Mesenchymal stem cell (in vitro differentiated cells and primary cell): ENCODE measurements around the gene TMEM167B.

Experiments used
- DNase-seq: peaks from one replicate; pipeline ENCODE4 v3.0.0-alpha.2; 2013
- H2AFZ ChIP-seq: one replicate; pipeline ENCODE4 v1.6.1; 2013; ENCODE audit warnings: low read depth, mild to moderate bottlenecking, control low read depth, inconsistent platforms, low read length, moderate library complexity
- H2AK5ac ChIP-seq: 2 replicates; pipeline ENCODE4 v1.6.1; 2013; ENCODE audit warnings: low read length, moderate library complexity, mild to moderate bottlenecking, inconsistent platforms; ENCODE audit not compliant: severe bottlenecking
- H2BK120ac ChIP-seq: one replicate; pipeline ENCODE4 v1.6.1; 2013; ENCODE audit warnings: low read depth, mild to moderate bottlenecking, inconsistent platforms, low read length, moderate library complexity
- H2BK12ac ChIP-seq, 2 experiments: one replicate each; pipeline ENCODE4 v1.6.1; 2013; ENCODE audit warnings: inconsistent platforms in 2 of 2, low read length in 2 of 2, mild to moderate bottlenecking in 2 of 2, moderate library complexity in 2 of 2, control low read depth in 1 of 2
- H2BK15ac ChIP-seq: one replicate; pipeline ENCODE4 v1.6.1; 2013; ENCODE audit warnings: mild to moderate bottlenecking, low read depth, inconsistent platforms; ENCODE audit not compliant: poor library complexity, severe bottlenecking
- H2BK5ac ChIP-seq: 2 replicates; pipeline ENCODE4 v1.6.1; 2013; ENCODE audit warnings: low read depth, mild to moderate bottlenecking, low read length, control low read depth, inconsistent platforms; ENCODE audit not compliant: poor library complexity, severe bottlenecking
- H3K14ac ChIP-seq, 2 experiments: one replicate each; pipeline ENCODE4 v1.6.1; 2013; ENCODE audit warnings: inconsistent platforms in 2 of 2, low read length in 2 of 2, control low read depth in 1 of 2, mild to moderate bottlenecking in 1 of 2, moderate library complexity in 1 of 2
- H3K18ac ChIP-seq, 2 experiments: one replicate each; pipeline ENCODE4 v1.6.1; 2013; ENCODE audit warnings: inconsistent platforms in 2 of 2, low read length in 2 of 2, control low read depth in 1 of 2, low read depth in 1 of 2, mild to moderate bottlenecking in 1 of 2
- H3K23ac ChIP-seq, 2 experiments: one replicate each; pipeline ENCODE4 v1.6.1; 2013; ENCODE audit warnings: inconsistent platforms in 2 of 2, low read length in 2 of 2, mild to moderate bottlenecking in 2 of 2, moderate library complexity in 2 of 2, control low read depth in 1 of 2
- H3K27ac ChIP-seq: 2 replicates; pipeline ENCODE4 v1.5.1; 2013; ENCODE audit warnings: mild to moderate bottlenecking, moderate library complexity, low read length, control low read depth, inconsistent platforms; ENCODE audit not compliant: poor library complexity, severe bottlenecking
- H3K27me3 ChIP-seq, 2 experiments: 2 replicates each; pipeline versions ENCODE4 v1.6.1 to v1.7.0; 2013; ENCODE audit warnings: low read length in 2 of 2, mild to moderate bottlenecking in 2 of 2, moderate library complexity in 2 of 2, control low read depth in 1 of 2, inconsistent platforms in 1 of 2; ENCODE audit not compliant: control insufficient read depth in 1 of 2, insufficient read depth in 1 of 2
- H3K36me3 ChIP-seq, 2 experiments: 2 replicates each; pipeline versions ENCODE4 v1.6.1 to v1.7.0; 2013; ENCODE audit warnings: low read length in 2 of 2, control low read depth in 1 of 2, inconsistent platforms in 1 of 2, low read depth in 1 of 2, mild to moderate bottlenecking in 1 of 2; ENCODE audit not compliant: insufficient read depth in 2 of 2, control insufficient read depth in 1 of 2
- H3K4ac ChIP-seq, 2 experiments: one replicate each; pipeline ENCODE4 v1.6.1; 2013; ENCODE audit warnings: inconsistent platforms in 2 of 2, low read length in 2 of 2, mild to moderate bottlenecking in 2 of 2, moderate library complexity in 2 of 2, control low read depth in 1 of 2, low read depth in 1 of 2
- H3K4me1 ChIP-seq: 2 replicates; pipeline ENCODE4 v1.6.1; 2013; ENCODE audit warnings: low read depth, low read length, control low read depth; ENCODE audit not compliant: control insufficient read depth, insufficient read depth
- H3K4me2 ChIP-seq: 2 replicates; pipeline ENCODE4 v1.6.1; 2013; ENCODE audit warnings: low read length, mild to moderate bottlenecking, inconsistent platforms; ENCODE audit not compliant: poor library complexity, severe bottlenecking
- H3K4me3 ChIP-seq, 2 experiments: 2 replicates each; pipeline versions ENCODE4 v1.5.1 to v1.7.0; 2013; ENCODE audit warnings: low read length in 2 of 2, mild to moderate bottlenecking in 2 of 2, control low read depth in 1 of 2, low read depth in 1 of 2; ENCODE audit not compliant: insufficient read depth in 1 of 2
- H3K79me1 ChIP-seq: replicated peaks from 2 replicates; pipeline ENCODE4 v1.6.1; 2013; ENCODE audit warnings: mild to moderate bottlenecking, control low read depth, low read length, inconsistent platforms; ENCODE audit not compliant: poor library complexity, severe bottlenecking
- H3K9ac ChIP-seq: 2 replicates; pipeline ENCODE4 v1.7.0; 2013; ENCODE audit warnings: mild to moderate bottlenecking, low read length, moderate library complexity
- H3K9me3 ChIP-seq: 2 replicates; pipeline ENCODE4 v1.7.0; 2013; ENCODE audit warnings: mild to moderate bottlenecking, low read length; ENCODE audit not compliant: control insufficient read depth
- H4K8ac ChIP-seq: one replicate; pipeline ENCODE4 v1.6.1; 2013; ENCODE audit warnings: inconsistent platforms, mild to moderate bottlenecking, low read length, moderate library complexity
- H4K91ac ChIP-seq: one replicate; pipeline ENCODE4 v1.6.1; 2013; ENCODE audit warnings: mild to moderate bottlenecking, low read length, inconsistent platforms
- WGBS: methylation state at CpG from one replicate; pipeline ENCODE4 v1.1.7; 2013; ENCODE audit warnings: mixed read lengths; 5-methylcytosine and 5-hydroxymethylcytosine counted together

Gene TMEM167B

DNA sequence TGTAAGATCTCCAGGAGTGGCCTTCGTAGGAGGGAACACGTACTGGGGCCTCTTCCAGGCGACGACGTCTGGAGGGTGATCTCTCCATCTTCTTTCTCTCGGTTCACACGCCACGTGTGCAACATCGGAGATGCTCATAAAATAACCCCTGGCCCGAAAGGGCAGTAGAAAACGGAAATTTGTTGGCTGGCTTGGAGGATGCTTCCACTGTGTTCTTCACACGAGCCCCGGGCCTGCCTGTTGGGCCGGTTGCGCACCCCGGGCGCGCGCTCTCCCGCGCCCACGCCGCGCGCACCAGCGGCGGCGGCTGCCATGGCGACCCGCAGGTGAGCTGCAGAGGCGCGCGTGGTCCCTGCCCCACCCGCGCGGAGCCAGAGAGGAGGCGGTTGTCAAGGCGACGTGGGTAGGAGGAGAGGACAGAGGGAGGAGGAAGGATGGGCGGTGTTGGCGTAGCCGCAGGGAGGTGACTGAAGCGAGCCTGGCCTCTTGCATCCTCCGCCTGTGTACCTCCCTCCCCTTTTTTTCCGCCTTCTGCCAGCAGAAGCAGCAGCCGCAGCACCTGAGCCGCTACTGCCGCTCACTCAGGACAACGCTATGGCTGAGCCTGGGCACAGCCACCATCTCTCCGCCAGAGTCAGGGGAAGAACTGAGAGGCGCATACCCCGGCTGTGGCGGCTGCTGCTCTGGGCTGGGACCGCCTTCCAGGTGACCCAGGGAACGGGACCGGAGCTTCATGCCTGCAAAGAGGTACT is 23.2 kb downstream of the TMEM167B start, which contains the start of gene ELAPOR1:
Gene ELAPOR1, plus strand, starts transcription at position 526 of the 752 bp plus-strand sequence. Its CDS starts 69 bp downstream, at position 595.
- no peak within 1 kb of the TSS for H3K4ac ChIP-seq
- no peak within 1 kb of the TSS for H2BK5ac ChIP-seq
- H3K23ac ChIP-seq, result peak within 1 kb of the TSS in 1 of 2 experiments; percentile 35
- 4% methylated on average over 49 of the region's 56 CpGs for WGBS
- no peak within 1 kb of the TSS for H2BK120ac ChIP-seq
- peak; percentile 29 for DNase-seq
- no peaks in the 10 kb centered on the region for H3K36me3 ChIP-seq
- no peak within 1 kb of the TSS for H2AK5ac ChIP-seq
- peaks cover 19% of the 10 kb centered on the region for H3K4me1 ChIP-seq
- H4K91ac ChIP-seq, result no peak within 1 kb of the TSS
- H3K79me1 ChIP-seq, result no peaks in the 10 kb centered on the region
- H3K4me2 ChIP-seq, result peak within 1 kb of the TSS; percentile 82
- H3K27ac ChIP-seq, result no peak within 1 kb of the TSS
- H3K18ac ChIP-seq, result peak within 1 kb of the TSS in 1 of 2 experiments; percentile 28
- no peaks in the 10 kb centered on the region for H3K9me3 ChIP-seq
- peak within 1 kb of the TSS in 1 of 2 experiments; percentile 73 for H2BK12ac ChIP-seq
- H3K27me3 ChIP-seq, result peaks cover 16 to 63% of the 10 kb centered on the region in 2 experiments
- peak within 1 kb of the TSS; percentile 29 for H2AFZ ChIP-seq
- peak within 1 kb of the TSS; percentile 49 to 70 for H3K4me3 ChIP-seq
- peak within 1 kb of the TSS; percentile 44 for H3K9ac ChIP-seq
- no peak within 1 kb of the TSS for H3K14ac ChIP-seq
- H4K8ac ChIP-seq, result no peak within 1 kb of the TSS
- no peak within 1 kb of the TSS for H2BK15ac ChIP-seq

DNA sequence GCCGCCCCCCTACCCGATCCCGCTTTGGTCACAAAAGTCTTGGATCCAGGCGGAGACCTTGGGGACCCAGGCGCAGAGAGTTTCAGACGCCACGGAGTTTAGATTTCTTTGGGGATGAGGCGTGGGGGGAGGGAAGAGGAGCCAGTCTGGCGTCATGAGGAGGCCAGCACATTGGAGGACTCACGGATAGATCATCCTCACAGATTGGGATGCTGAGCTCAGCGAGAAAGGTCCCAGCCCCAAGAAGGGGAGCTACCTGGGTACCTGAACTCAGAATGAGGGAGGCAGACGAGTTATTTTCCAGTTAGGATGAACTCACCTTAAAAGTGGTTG is 23.7 kb downstream of the TMEM167B start:
- H3K23ac ChIP-seq, result peak overlapping the region in 1 of 2 experiments; percentile 35
- H3K4me2 ChIP-seq, result peak overlapping the region; percentile 82
- H3K9me3 ChIP-seq, result no peaks in the 10 kb centered on the region
- no peak overlapping the region for H4K91ac ChIP-seq
- DNase-seq, result no peak
- no peaks in the 10 kb centered on the region for H3K79me1 ChIP-seq
- peaks cover 19% of the 10 kb centered on the region for H3K4me1 ChIP-seq
- H3K14ac ChIP-seq, result no peak overlapping the region
- H3K36me3 ChIP-seq, result no peaks in the 10 kb centered on the region
- 10% methylated on average over 12 of the region's 12 CpGs for WGBS
- peak overlapping the region; percentile 29 for H2AFZ ChIP-seq
- no peak overlapping the region for H2BK15ac ChIP-seq
- H3K27ac ChIP-seq, result no peak overlapping the region
- H3K9ac ChIP-seq, result peak overlapping the region; percentile 44
- H2BK12ac ChIP-seq, result no peak overlapping the region
- H3K18ac ChIP-seq, result no peak overlapping the region
- no peak overlapping the region for H3K4ac ChIP-seq
- no peak overlapping the region for H4K8ac ChIP-seq
- no peak overlapping the region for H2BK120ac ChIP-seq
- H3K27me3 ChIP-seq, result peaks cover 16 to 63% of the 10 kb centered on the region in 2 experiments
- H3K4me3 ChIP-seq, result peak overlapping the region; percentile 49 to 70
- H2BK5ac ChIP-seq, result no peak overlapping the region
- H2AK5ac ChIP-seq, result no peak overlapping the region

DNA sequence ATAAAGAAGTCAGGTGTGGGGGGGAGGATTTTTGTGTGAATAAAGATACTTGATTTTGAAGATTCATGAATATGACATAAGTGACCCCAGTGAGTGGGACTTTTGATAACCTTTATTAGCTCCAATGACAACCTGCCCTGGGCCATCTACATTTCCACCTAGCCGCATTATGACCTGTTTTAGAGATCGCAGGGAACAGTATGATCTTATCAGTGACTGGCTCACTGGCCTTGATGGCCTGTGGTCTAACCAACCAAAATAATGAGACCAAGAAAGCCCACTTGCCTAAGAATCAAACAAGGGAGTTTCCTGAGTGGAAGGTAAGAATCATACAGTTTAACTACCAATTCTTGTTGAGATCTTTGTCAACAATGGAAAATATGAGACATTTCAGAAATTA is 25.1 kb downstream of the TMEM167B start:
- no peak overlapping the region for H3K4me2 ChIP-seq
- no peak overlapping the region for H3K14ac ChIP-seq
- H3K79me1 ChIP-seq, result no peaks in the 10 kb centered on the region
- no peak overlapping the region for H3K9ac ChIP-seq
- no peak overlapping the region for H2AFZ ChIP-seq
- H3K36me3 ChIP-seq, result no peaks in the 10 kb centered on the region
- H2AK5ac ChIP-seq, result no peak overlapping the region
- H2BK12ac ChIP-seq, result no peak overlapping the region
- peaks cover 19% of the 10 kb centered on the region for H3K4me1 ChIP-seq
- no peak overlapping the region for H3K27ac ChIP-seq
- H4K91ac ChIP-seq, result no peak overlapping the region
- no peak overlapping the region for H2BK5ac ChIP-seq
- whole genome bisulfite sequencing, result 95% methylated on average over 2 of the region's 2 CpGs
- H3K4me3 ChIP-seq, result no peak overlapping the region
- H3K18ac ChIP-seq, result no peak overlapping the region
- no peak for DNase-seq
- no peak overlapping the region for H3K23ac ChIP-seq
- no peaks in the 10 kb centered on the region for H3K9me3 ChIP-seq
- H2BK120ac ChIP-seq, result no peak overlapping the region
- H2BK15ac ChIP-seq, result no peak overlapping the region
- no peak overlapping the region for H3K4ac ChIP-seq
- H3K27me3 ChIP-seq, result peaks cover 16 to 53% of the 10 kb centered on the region in 2 experiments
- H4K8ac ChIP-seq, result no peak overlapping the region

DNA sequence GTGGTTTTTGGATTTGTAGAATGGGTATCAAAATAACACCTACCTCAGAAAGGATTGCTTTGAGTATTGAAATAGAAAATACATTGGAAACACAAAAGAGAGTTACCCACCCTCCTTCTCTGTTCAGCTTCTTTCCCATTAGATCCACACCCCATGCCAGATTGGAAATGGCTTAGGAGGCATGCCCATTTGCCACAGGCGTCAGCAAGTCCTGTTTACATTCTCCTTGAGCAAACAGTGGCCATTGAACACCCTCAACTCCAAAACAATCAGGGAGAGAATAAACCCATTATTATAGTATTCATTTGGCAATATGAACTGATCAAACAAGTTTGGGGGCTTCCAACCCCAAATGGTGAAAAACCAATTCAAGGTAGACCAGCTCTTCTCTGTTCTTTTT is 25.7 kb downstream of the TMEM167B start:
- peaks cover 16 to 47% of the 10 kb centered on the region in 2 experiments for H3K27me3 ChIP-seq
- no peaks in the 10 kb centered on the region for H3K9me3 ChIP-seq

More for the DNA sequence above, 25.7 kb downstream of the TMEM167B start:
- WGBS, result no CpG with 5 or more reads among the region's 1 CpG
- Histone ChIP-seq H3K23ac (no peak overlapping the region), H2AK5ac (no peak overlapping the region), H3K4ac (no peak overlapping the region), H2BK15ac (no peak overlapping the region), H3K79me1 (no peaks in the 10 kb centered on the region), H3K9ac (no peak overlapping the region), H3K36me3 (no peaks in the 10 kb centered on the region), H3K14ac (no peak overlapping the region), H3K4me1 (peaks cover 19% of the 10 kb centered on the region), H3K18ac (no peak overlapping the region), H3K4me3 (no peak overlapping the region), H4K91ac (no peak overlapping the region), H2BK12ac (no peak overlapping the region), H3K27ac (no peak overlapping the region), H4K8ac (no peak overlapping the region), H2AFZ (no peak overlapping the region), H3K4me2 (no peak overlapping the region), H2BK5ac (no peak overlapping the region), H2BK120ac (no peak overlapping the region)
- no peak for DNase-seq
